Tibial artery (tissue), 4 donors: ENCODE results near the gene UNC5A.

Experiments
- DNase-seq, 2 donors: peaks; one replicate each; pipeline ENCODE4 v3.0.0-alpha.2; 2019
- H3K27ac ChIP-seq, 2 donors: fragments of 200-600 bp; sonication (generic) in 1 of 2; 1 replicate in 1 of 2; 2 replicates in 1 of 2; pipeline ENCODE4 v1.5.1; 2018 to 2019; ENCODE audit warnings: mild to moderate bottlenecking in 1 of 2
- H3K27me3 ChIP-seq, 2 donors: fragments of 200-600 bp; sonication (generic) in 1 of 2; one replicate each; pipeline versions ENCODE4 v1.5.1 to v1.6.0; 2016 to 2019
- H3K36me3 ChIP-seq, 3 donors: fragments of 200-600 bp; sonication (generic) in 2 of 3; one replicate each; pipeline ENCODE4 v1.5.1; 2016 to 2019; ENCODE audit warnings: mild to moderate bottlenecking in 2 of 3
- H3K4me1 ChIP-seq, 4 donors: fragments of 200-600 bp; sonication (generic) in 2 of 4; 1 replicate in 3 of 4; 2 replicates in 1 of 4; pipeline ENCODE4 v1.5.1; 2016 to 2019
- H3K4me3 ChIP-seq, 2 donors: fragments of 200-600 bp; sonication (generic) in 1 of 2; 1 replicate in 1 of 2; 2 replicates in 1 of 2; pipeline ENCODE4 v1.5.1; 2018 to 2019; ENCODE audit warnings: mild to moderate bottlenecking in 2 of 2
- H3K9me3 ChIP-seq, 3 donors: fragments of 200-600 bp; sonication (generic) in 1 of 3; one replicate each; pipeline ENCODE4 v1.5.1; 2016 to 2019
- intact Hi-C: fragments of 100-400 bp; cut with DNase I; formaldehyde crosslinking; loops from one replicate; pipeline ENCODE4 v1.15.0; 2023; ENCODE audit warnings: low total_unique reads
- TF ChIP-seq, protein P1 (sequence below), 2 experiments: fragments of 200-600 bp in 1 of 2; fragments of 450-650 bp in 1 of 2; IDR thresholded peaks; one replicate each; pipeline ENCODE4 v1.5.1; 2017 to 2019; ENCODE audit warnings: antibody characterized with exemption in 2 of 2, mild to moderate bottlenecking in 1 of 2, moderate library complexity in 1 of 2

Gene UNC5A

DNA sequence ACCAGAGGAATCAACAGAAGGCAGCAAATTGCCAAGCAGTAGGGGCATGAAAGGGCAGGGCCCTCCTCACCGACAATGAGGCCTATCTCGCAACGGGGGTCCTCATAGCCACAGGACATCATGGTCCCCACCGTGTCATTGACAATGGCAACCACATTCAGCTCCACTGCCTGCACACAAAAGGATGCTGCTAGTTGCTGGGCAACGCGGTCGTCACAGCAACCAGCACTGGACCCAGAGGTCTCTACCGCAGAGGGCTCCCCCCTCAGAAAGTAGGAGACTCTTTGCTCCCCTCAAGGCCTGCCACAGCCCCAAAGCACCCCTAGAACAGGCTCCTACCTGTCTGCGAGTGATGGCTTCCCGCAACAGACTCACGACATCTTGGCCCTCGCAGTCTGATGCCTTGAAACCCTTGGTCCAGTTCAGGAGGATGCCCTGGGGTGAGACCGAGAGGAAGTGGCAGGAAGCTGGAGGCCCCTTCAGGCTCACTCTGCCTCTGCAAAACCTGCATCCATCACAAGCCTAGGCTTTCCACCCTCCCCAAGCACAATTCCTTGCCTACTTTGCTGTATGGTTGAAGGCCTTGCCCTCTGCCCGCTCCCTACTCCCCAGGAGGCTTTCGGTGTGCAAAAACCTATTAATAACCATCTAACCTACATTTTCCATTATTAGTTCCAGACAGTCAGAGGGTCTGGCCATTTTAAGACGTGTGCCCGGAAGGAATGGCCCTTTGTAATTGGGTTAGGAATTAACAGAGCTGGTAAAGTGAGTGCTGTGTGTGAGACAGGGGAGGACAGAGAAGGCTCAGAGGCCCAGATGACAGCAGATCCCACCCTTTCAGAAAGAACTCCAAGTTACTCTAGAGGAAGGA lies 73.6 kb downstream of the UNC5A start:
- Histone ChIP-seq H3K4me1 (no peaks in the 10 kb centered on the region), H3K4me3 (no peak overlapping the region), H3K9me3 (no peaks in the 10 kb centered on the region), H3K27ac (no peak overlapping the region), H3K27me3 (peaks cover 0 to 11% of the 10 kb centered on the region in 2 donors), H3K36me3 (no peaks in the 10 kb centered on the region)
- DNase-seq: no peak
- TF ChIP-seq, protein P1, sequence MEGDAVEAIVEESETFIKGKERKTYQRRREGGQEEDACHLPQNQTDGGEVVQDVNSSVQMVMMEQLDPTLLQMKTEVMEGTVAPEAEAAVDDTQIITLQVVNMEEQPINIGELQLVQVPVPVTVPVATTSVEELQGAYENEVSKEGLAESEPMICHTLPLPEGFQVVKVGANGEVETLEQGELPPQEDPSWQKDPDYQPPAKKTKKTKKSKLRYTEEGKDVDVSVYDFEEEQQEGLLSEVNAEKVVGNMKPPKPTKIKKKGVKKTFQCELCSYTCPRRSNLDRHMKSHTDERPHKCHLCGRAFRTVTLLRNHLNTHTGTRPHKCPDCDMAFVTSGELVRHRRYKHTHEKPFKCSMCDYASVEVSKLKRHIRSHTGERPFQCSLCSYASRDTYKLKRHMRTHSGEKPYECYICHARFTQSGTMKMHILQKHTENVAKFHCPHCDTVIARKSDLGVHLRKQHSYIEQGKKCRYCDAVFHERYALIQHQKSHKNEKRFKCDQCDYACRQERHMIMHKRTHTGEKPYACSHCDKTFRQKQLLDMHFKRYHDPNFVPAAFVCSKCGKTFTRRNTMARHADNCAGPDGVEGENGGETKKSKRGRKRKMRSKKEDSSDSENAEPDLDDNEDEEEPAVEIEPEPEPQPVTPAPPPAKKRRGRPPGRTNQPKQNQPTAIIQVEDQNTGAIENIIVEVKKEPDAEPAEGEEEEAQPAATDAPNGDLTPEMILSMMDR (IDR thresholded peaks at IDR 0.05): no peak
- intact Hi-C loops: loop anchor here (10.0 kb wide), 1 partner anchor 309 kb away; no protein-coding TSS in a partner anchor

DNA sequence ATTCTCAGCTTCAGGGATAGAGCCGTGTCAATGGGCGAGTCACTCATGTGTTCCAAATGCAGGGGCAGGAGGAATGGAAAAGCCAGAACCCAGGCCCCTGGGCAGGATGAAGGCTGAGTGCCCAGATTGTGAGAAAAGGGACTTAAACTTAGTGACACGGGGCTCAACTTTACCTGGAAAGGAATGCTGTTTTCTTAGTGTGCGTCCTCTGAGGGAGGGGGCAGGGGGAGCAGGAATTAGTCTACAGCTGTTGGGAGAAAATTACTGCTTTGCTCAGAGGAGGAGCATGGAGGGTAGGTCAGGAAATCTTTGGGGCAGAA lies 74.2 kb downstream of the UNC5A start:
- no peaks in the 10 kb centered on the region for H3K4me1 ChIP-seq
- DNase-seq: no peak
- H3K36me3 ChIP-seq: no peaks in the 10 kb centered on the region
- TF ChIP-seq, protein P1 (IDR thresholded peaks at IDR 0.05): no peak
- intact Hi-C loops: loop anchor here (10.0 kb wide), 1 partner anchor 310 kb away; no protein-coding TSS in a partner anchor
- H3K27ac ChIP-seq: no peak overlapping the region
- no peak overlapping the region for H3K4me3 ChIP-seq
- H3K9me3 ChIP-seq: no peaks in the 10 kb centered on the region
- H3K27me3 ChIP-seq: peaks cover 0 to 5% of the 10 kb centered on the region in 2 donors

DNA sequence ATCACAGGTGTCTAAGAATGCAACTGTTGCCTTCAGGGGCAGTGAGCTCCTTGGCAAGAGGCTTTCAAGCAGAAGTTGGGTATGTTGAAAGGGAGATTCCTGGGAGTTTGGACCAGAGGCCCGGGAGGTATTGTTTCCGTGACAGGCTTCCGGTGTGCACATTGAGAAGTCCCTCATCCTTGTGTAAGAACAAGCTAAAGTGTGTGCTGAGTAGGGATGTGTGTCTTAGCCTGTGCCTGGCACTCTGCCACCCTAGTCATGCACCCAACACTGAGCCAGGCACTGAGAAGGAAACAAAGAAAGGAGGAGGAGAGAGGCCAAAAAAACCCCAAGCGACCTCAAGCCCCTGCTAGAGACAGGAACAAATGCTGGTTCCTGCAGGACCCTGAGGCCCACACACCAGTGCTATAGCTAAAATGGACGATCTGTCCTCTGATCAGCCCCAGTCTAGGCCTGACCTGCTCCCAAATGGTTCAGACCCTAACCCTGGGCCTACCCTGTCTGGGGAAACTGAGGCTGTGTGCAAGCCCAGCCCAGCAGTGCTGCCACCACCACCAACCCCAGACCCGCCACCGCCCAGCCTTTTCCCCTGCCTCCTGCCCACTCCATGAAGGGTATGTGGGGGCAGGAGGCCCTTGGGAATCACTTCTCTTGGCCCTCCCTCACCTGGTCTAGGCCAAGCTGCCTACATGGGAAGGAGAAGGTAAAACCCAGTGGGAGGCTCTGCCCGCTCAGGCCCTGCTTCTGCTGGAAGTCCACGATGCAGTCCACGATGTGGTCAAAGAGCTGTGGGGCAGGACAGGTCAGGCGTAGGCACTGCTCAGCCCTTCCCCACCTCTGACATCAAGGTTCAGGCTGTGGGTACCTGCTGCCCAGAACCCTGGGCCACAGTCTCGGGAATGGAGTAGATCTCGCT lies 76.2 kb downstream of the UNC5A start:
- Histone ChIP-seq H3K4me1 (no peaks in the 10 kb centered on the region), H3K36me3 (no peaks in the 10 kb centered on the region), H3K4me3 (no peak overlapping the region), H3K27me3 (peaks cover 0 to 5% of the 10 kb centered on the region in 2 donors), H3K9me3 (no peaks in the 10 kb centered on the region), H3K27ac (no peak overlapping the region)
- no peak for DNase-seq
- intact Hi-C loops: loop anchor here (10.0 kb wide), 1 partner anchor 312 kb away; no protein-coding TSS in a partner anchor
- TF ChIP-seq, protein P1 (IDR thresholded peaks at IDR 0.05): no peak

DNA sequence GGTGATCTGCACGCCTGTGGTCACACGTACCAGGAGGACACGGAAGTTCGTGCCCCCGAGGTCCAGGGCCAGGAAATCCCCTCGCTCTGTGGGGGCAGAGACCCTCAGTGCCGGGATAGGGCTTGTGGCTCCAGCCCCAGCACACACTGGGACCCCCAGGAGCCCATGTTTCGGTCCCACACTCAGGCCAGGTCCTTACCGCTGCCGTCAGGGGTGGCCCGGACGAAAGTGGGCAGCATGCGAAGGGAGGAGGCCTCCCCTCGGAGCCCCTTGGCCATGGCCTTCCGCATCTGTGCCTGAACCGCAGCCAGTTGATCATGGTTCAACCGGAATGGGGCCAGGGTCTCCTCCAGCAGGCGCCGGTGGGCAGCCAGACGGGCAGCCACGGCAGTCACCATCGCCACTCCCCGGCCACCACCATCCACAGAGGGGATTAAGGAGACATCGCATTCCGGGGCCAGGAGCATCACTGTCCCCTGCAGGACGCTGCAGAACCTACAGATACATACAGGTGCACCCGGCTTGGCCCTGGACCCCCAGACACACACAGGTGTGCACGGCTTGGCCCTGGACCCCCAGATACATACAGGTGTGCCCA lies 77.0 kb downstream of the UNC5A start:
- Histone ChIP-seq H3K27ac (no peak overlapping the region), H3K4me1 (no peaks in the 10 kb centered on the region), H3K27me3 (peaks cover 0 to 5% of the 10 kb centered on the region in 2 donors), H3K9me3 (no peaks in the 10 kb centered on the region), H3K4me3 (no peak overlapping the region), H3K36me3 (no peaks in the 10 kb centered on the region)
- no peak for DNase-seq
- intact Hi-C loops: loop anchor here (10.0 kb wide), 1 partner anchor 313 kb away; no protein-coding TSS in a partner anchor
- TF ChIP-seq, protein P1 (IDR thresholded peaks at IDR 0.05): no peak
